Measurements from ENCODE around the gene FN1.
"Not testable (repeated sequence)": the region's sequence is repeated elsewhere in the genome, so short reads cannot be mapped to it uniquely, and the experiment has no call there.

FN1 gene

DNA sequence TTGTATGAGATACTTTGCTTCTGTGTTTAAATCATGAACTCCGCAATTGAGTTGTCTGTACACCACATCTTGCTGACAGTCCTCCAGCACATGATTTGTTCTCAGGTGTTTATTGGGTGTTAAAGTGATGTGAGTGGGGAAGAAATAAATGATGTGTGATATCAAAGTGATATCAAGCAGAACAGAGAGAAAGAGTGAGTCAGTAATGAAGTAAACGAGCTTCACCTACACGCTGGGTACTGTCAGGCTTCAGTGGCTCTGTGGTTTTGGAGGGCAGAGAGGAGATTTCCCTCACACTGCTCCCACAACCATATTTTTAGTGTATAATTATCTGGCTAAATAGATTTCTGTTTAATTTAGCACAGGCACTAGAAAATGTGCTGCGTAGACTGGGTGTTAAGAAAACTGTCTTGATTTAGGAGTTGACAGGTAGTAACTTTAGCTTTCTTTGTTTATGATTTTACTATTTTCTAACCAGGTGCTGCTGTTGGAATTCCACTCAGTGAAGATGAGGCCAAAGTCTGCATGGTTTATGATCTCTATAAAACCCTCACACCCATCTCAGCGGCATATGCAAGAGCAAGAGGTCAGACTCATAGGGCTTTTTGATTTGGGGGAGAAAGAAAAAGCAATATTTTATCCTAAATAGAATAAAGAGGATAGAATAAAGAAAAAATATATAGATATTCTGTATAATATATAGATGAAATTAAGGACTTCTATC is 102.8 kb downstream of the FN1 start:
- no peak for DNase-seq

DNA sequence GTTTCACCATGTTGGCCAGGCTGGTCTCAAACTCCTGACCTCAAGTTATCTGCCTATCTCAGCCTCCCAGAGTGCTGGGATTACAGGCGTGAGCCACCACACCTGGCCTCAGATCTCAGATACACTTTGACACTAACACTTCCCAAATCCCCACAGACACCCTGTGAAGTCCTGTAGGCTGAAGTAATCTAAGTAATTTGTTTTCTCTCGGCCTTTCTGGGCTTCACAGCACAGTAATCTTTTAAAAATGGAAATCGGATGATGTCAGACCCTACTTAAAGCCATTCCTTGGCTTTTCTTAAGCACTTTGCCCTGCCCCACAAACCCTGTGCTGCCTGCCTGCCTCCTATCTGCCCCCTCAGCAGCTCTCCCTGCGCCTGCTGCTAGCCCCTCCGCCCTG is 107.8 kb downstream of the FN1 start:
- DNase-seq, result no peak

DNA sequence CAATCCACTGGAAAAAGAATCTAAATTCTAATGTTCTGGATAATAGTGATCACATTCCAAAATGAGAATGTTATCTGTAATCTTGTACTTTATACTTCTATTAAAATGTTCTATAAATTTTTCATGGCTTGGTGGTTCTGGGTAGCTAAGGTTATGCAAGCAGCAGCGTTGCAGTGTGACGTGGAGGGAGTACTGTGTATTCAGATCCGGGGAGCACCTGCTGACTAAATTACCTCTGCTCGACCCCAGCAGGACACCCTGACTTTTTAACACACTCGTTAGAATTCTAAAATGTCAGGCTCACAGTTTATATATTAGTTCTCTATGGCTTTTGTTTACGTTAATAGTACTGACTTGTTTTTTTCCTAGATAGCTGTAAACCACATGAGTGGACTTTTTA is 111.1 kb downstream of the FN1 start:
- no peak for DNase-seq

DNA sequence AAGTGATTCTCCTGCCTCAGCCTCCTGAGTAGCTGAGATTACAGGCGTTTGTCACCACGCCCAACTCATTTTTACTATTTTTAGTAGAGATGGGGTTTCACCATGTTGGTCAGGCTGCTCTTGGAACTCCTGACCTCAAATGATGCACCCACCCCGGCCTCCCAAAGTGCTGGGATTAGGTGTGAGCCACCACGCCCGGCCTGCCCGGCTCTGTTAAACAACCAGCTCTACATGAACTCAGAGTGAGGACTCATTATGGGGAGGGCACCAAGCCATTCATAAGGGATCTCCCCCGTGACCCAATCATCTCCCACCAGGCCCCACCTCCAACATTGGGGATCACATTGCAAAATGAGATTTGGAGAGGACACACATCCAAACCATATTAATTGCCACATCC is 115.2 kb downstream of the FN1 start:
- DNase-seq, result no peak

DNA sequence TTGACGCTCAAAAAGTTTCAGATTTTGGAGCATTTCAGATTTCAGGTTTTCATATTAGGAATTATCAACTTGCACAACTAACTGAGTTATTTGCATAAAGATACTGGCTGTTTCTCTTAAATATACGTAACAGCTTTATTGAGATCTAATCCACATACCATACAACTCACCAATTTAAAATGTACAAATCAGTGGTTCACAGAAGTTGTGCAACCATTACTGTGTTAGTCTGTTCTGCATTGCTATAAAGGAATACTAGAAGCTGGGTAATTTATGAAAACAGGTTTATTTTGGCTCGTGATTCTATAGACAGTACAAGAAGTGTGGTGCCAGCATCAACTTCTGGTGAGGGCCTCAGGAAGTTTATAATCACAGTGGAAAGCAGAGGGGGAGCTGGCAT is 115.8 kb downstream of the FN1 start:
- DNase-seq, result no peak

DNA sequence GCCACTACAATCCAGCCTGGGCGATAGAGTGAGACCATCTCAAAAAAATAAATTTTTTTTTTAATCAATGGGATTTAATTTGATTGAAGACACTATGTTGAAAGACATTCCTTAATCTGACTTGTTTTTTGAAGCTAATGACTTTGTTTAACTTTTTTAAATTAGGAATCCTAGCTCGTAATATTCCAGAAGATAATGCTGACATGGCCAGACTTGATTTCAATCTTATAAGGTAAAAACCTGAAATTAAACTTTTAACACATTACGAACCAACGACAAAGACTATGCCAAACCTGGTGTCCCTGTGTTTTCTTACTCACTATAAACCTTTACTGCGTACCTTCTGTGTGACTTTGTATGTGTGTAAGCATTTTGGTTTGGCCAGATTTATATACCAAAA is 116.4 kb downstream of the FN1 start:
- DNase-seq, result no peak

DNA sequence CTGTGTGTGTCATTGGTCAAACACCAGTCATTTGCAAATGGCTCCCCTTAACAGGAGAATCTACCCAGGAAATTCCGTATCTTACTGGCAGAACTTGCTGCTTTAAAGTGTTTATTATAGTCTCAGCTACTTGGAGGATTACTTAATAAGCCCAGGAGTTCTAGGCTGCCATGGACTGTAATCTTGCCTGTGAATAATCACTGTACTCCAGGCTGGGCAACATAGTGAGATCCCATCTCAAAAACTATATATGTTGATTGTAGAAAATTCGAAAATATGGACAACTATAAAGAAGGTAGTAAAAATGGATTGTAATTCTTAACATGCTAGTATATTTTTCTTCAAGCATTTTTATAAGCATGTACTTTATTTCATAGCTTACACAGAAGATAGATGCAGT is 119.5 kb downstream of the FN1 start:
- no peak for DNase-seq

DNA sequence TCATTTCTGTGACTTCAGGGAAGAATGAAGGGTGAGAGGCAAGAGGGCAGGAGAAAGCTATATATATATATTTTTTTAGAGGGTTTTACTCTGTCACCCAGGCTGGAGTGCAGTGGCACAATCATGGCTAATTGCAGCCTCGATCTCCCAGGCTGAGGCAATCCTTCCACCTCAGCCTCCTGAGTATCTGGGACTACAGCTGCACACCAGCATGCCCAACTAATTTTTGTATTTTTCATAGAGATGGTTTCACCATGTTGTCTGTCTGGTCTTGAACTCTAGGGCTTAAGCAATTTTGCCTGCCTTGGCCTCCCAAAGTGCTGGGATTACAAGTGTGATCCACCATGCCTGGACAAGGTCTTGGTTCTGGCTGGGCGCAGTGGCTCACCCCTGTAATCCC is 120.6 kb downstream of the FN1 start:
- no peak for DNase-seq

DNA sequence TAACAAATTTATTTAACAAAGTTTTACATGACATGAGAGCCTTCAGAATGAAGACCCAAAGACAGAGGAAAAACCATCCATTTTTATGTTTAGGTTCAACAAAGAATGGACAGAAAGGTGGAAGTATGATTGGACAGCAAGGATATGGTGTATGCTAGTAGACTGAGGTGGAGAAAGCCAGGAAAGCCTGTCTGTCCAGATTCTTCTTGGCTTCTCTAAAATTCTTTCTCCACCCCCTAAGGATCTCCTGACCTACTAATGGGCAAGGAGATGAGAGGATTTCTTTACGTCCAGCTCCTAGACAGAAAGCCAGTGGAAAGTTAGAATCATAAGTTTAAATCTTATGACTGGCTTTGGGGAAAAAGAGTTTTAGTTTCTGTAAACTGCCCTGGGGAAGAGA is 121.0 kb downstream of the FN1 start:
- DNase-seq, result no peak

DNA sequence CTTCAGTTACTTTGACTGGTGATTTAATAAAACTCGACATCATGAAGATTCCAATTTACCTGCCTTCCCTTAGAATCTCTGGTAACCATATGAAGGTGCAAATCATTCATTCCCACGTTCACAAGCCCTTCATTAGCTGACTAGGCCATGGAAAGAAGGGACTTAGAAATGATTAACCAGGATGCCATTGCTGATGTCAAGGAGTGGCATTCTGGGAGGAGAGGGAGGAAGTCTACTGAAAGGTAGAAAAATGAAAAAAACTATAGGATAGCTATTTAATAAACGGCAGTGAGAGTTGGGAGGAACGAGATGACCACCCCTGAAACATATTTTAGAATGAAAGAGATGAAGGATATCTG is 122.6 kb downstream of the FN1 start:
- no peak for DNase-seq

DNA sequence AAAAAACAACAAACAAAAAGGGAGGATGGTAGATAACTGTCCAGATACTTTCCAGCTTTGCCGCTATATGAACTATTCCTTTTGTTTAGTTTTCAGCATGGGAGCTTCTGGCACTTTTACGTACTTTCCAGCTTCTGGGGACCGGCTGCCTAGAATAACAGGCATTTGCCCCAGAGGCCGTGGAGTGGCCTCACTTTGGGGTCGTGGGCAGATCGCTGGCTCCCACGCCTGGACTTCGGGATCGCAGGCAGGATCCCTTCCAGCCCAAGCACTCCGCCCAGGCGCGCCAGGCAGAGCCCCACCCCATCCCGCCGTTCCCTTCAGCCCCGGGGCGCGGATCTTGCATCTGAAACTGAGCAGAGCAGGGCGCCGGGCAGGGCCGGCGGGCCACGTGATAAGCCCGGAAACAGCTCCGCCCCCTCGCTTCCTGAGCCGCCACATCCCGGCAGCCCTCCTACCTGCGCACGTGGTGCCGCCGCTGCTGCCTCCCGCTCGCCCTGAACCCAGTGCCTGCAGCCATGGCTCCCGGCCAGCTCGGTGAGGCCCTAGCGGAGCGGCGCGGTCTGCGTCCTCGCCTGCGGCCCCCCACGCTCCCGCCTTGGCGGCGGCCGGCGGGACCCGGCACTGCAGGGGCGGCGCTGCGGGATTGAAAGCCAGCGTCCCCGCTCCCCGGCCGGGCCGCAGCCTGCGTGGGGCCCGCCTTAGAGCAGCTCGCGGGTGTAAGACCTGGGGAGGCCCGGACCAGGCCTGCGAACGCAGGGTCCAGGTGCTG is 124.1 kb downstream of the FN1 start, which contains the start of gene ATIC:
Gene ATIC, plus strand, starts transcription at position 435 of the 772 bp plus-strand sequence. Its CDS starts 84 bp downstream, at position 519.
- DNase-seq, result peak; percentile 20 to 93 (median 85)

DNA sequence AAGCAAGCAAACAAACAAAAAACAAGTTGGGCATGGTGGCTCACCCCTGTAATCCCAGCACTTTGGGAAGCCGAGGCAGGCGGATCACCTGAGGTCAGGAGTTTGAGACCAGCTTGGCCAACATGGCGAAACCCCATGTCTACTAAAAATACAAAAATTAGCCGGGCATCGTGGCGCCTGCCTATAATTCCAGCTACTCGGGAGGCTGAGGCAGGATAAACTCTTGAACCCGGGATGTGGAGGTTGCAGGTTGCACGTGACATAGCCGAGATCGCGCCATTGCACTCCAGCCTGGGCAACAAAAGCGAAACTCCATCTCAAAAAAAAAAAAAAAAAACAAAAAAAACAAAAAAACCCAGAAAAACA is 124.6 kb downstream of the FN1 start:
- not testable (repeated sequence) for DNase-seq
